HG03378 (cell line): Measurements from ENCODE around the gene STARD13.

ENCODE experiments used
- ATAC-seq: cut with Tn5 transposase; IDR thresholded peaks from one replicate; pipeline ENCODE4 v1.9.1; 2021; ENCODE audit warnings: mild to moderate bottlenecking, moderate library complexity; ENCODE audit not compliant: unreplicated experiment

The STARD13 gene

DNA sequence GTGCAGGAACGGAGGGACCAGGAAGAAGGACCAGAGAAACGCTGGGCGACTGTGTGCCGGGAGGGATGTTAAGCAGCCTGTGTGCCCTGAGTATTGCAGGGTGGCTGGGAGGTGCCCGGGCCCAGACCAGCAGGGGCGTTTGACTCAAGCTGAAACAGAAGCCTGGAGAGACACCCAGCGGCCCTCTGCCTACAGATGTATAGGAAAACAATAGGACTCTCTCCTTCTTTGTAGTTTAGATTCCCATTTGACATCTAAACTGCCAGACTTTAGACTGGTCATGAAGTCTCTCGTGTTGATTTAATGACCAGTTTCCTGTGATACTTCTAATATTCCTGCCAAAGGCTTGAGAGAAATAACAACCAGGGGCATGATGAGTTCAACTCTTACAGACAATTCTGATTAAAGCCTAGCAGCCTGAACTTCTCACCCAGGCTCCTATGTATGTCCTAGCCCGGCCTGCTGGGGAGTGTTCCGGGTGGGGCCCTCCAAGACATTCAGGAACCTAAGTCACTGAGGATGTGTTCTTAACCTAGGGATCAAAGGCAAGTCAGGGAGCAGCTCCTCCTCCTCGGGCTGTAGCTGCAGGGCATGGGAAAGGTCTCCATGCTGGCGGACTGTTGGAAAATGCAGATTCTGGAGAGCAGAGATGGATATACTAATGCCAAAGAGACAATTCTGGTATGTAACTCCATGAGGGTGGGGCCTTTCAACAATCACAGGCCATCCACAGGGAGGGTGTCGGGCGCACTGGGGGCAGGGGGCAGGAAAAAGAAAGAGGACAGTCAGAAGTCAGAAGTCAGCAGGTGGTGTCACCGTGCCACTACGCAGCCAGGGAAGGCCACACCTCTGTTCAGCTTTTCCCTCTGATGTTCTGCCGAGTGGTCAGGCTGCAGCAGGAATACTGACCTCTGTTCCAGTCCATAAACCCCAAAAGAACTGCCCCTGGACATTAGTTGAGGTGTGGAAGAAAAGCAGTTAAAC, 131.8 kb downstream of the STARD13 start:
- ATAC-seq = no peak

DNA sequence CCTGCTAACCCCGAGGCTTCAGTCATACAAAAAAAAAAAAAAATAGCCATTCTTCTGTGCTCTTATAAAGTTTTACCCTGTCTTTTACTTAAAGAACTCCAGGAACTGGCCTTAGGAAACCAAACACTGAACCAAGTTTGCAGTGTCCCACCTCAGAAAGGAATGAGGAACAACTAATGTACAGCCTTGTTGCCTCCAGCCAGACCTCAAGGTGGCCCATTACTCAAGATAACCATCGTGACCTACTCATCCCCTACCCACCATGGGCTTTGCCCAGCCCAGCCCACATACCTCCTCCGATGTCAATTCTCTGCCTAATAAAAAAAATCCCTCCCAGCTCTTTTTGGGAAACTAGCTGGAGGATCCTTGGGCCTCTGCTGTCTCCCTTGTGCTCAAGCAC, 133.2 kb downstream of the STARD13 start:
- ATAC-seq = no peak

DNA sequence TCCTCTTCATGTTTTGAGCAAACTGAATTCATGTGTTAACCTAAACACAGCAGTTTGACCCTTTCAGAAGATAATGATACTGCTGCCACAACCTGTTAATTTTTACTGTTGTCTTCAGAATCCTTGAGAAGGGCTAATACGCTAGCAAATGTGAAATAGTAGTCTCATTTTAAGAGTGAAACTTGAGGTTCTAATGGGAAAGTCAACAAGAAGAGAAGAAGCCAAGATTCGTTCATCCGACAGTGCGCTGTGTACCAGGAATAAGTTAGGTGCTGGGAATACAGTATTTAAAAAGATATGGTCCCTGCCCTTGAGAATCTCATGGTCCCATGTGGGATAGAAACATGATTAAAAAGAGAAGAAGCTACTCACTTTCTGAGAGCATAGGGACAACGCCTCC, 134.9 kb downstream of the STARD13 start:
- no peak for ATAC-seq

DNA sequence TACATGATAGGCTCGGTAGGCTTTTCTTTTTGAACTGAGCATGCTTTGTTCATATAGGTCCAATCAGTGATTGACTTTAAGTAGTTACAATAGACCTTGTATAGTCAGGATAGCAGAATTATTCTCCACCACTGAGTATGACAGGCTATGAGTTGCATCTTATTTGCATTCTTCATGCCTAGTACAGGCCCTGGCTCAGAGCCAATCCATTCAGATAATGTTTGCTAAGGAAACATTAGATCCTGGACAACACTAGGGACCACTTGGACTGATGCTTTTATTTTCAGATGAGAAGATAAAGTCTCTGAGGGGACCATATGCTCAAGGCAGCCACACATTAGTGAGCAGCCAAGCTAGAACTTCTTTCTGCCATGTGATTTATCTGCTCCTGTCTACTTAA, 135.4 kb downstream of the STARD13 start:
- ATAC-seq = no peak

DNA sequence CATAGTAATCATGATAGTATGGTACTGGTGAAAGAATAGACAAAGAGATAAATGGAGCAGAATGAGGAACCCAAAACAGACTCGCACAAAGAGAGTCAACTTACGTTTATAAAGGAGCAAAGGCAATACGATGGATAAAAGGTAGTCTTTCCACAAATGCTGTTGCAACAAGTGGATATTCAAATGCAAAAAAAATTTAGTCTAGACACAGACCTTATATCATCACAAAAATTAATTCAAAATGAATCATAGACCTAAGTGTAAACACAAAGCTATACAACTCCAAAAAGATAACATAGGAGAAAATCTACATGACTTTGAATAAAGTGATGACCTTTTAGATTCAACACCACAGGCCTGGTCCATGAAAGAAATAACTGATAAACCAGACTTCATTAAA, 137.7 kb downstream of the STARD13 start:
- ATAC-seq = no peak

DNA sequence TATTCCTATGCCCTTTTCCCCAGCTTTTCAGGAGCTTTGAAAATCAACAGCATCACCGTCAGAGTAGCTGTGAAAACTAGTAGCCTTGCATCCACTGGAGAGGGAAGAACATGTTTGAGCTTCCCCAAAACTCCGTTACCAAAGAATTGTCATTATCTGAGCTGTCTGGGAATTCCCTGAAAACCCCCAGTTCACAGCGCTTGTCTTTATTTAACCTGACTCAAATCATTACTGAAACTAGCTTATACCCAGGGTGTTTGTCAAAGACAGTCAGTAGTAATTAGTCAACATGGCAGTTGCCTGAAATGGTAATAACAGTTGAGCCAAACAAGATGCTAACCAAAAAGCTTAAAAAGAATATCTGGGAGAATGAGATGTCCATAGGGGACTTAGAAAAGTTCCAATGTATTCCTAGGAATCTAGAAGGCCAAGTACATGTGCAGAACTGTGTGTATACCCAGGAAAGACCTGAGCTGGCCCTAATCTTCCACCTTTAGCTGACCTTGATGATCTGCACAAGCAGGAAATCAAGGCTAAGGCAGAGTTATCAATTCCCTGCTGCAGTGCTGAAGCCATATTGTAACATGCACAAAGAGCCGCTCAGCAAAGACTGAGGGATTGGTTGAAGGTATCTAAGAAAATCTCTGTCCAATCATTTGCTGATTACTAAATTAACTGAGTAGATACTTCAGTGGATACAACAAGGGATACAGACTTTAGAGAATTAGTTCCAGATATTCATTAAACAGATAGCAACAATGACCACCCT, 138.5 kb downstream of the STARD13 start:
- ATAC-seq = peak; percentile 95

DNA sequence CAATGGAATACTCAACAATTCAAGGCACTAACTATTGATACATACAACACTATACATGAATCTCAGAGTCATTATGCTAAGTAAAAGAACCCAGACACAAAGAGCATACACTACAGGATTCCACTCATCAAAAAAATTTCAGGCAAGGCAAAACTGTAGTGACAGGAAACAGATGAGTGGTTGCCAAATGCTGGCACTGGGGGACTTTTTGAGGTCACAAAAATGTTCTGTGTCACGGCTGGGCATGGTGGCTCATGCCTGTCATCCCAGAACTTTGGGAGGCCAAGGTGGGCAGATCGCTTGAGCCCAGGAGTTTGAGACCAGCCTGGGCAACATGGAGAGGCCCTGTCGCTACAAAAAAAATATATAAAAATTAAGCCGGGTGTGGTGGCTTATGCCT, 139.9 kb downstream of the STARD13 start:
- ATAC-seq = no peak

DNA sequence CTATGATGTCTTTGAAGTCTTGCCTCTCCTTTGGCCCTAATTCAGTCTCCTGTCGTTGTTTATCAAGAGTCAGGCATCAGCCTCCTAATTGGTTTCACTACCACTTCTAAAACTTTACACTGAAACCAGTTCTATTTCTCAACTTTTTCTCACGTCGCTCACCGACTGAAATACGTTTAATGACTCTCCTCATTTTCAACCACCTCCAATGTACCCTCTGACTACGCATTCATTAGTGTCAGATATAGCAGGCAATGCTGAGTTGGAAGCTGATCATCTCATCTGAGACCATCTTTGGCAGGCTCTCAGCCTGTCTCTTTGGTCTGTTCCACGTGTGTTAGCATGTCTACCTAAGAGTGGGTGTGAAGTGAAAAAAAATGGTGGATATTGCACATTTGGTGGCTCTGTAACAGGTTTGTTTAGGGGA, 141.2 kb downstream of the STARD13 start:
- ATAC-seq = no peak

DNA sequence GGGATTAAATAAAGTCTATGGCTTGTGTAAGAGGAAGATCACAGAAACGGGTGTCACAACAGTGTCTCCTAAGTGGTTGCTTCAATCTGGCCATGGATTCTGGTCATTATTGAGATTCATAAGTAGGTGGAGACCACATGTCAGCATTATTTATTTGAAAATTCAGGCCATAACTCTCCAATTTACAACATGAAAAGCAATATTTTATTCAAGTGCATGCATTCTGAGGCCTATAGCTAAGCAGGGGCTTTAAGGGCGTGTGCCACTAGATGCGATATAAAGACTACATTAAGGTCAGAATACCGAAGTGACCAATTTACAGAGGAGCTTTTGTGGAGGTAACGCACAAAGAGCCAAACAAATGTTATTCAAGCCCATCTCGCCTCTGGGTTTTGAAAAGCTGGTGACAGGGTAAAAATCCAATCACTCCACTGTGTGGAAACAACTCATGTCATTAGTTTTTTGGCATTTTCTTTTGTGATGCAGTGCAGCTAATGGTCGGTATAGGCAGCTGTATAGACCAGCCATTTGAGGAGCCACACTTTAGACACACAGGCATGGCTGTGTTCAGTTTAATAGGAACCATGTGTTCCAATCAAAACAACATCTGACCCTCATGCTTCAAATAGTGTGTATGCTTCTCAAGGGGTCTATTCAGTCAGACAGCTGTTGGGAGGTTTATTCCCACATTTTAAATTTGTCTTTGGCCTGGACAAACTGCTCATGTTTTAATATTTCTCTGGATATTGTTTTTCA, 145.6 kb downstream of the STARD13 start:
- no peak for ATAC-seq

DNA sequence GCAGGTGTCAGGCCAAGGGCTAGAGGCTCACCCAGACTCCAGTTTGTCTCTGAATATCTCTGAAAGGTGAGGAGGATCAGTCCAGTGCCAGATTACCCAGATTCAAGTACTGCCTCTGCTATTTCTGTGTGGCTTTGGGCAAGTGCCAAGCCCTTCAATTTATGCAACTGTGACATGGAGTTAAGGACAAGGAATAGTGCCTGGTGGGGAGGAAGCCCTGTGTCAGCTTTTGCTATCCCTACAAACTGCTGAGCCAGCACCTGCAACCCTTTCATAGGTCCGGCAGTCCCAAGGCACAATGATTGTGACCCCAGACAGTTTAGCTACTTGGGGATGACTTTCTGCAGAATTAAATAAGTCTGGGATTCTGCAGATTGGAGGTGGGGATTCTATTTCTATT, 146.4 kb downstream of the STARD13 start:
- ATAC-seq = no peak

DNA sequence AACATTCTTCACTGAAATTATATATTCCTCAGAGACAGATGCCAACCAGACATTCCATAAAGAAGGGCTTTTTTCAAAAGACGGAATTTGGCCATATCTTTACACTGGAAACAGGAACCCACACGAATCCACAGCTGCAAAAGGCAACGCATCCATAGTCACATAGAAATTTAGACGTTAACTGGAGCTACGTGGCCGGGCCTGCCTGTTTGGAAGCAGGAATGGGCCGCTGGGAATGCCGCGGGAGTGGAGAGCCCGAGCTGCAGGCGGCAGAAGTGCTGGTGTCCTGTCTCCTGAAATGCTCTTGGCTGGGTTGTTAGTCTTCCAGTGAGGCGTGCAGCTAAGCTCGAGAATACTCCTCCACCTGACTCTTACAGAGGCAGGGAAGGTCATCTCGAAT, 147.1 kb downstream of the STARD13 start:
- ATAC-seq = no peak

DNA sequence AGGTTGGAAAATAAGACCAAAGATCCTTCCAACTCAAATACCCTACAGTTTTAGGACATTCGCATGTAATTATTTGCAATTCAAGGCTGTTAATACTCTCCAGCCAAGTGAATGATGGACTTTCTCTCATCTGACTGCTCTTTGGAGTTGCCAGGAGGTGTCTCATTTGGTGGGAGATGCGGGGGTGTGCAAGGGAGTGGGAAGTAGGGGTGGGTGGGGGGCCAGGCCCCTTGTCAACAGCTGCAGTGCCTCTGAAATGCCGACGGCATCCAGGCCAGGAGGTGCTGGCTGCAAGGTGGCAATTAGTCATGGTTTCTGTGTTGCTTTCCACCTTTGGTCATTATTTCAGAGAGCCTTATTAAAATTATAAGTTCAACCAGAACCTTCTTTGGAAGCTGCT, 147.8 kb downstream of the STARD13 start:
- no peak for ATAC-seq

DNA sequence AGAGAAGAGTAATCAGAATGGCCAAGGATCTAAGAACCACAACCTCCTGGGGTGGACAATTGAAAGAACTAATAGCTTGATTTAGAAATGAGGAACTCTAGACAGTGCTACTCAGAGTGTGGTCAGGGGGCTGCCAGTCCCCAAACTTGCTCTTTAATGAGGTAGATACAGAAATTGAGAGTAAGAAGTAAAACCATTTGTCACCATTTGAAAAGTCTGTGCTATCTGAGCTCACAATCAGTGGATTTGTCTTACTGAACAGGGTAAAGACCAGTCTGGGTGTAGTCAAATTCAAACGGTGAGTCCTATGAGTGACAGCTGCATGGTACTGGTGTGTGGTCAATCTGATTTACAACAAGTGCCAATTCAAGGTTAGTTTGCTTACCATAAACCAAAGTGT, 150.5 kb downstream of the STARD13 start:
- no peak for ATAC-seq

DNA sequence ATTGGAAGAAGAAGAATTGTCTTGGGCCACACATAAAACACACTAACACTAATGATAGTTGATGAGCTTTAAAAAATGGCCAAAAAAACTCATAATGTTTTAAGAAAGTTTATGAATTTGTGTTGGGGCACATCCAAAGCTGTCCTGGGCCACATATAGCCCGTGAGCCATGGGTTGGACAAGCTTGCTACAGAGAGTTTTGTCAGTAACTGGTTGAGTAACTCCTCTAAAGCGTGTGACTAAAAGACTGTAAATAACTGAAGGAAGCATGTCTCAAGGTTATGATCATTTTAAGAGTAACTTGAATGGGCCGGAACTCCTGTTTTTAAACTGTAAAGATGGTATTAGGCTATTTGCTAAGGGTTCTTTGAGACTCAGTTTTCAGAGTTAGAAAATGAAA, 151.3 kb downstream of the STARD13 start:
- no peak for ATAC-seq

DNA sequence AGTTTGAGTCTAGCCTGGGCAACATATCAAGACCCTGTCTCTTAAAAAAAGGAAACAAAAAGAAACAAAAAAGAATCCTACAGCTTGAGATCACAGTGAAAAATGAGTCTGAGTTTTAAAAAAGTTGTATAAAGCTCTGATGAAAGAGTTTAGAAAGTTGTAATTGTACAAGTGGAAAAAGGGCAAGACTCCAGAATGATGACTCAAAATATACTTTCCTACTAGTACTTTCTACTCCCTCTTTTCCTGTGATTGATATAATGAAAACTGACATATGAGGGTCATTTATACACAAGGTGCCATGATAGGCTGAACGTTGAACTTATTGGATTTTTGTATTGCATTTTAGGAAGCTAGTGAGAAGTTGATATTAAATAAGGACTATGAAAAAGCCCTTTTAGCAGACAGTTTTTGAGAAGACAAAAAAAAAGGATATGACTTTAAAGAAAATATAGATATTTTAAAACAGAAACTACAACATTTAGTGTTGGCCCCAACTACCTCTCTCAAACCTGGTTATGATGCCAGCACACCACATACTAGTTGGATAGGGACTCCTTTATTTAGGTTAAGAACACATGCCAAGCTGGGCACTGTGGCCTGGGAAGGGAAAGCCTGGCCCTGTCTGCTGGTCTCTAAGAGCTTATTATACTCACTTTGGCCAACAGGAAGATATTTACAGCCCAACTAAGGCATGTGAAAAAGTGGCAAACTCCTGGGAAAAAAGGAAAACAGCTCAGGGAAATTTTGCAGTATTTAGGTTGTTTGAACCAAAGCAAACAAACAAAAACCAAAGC, 152.7 kb downstream of the STARD13 start:
- no peak for ATAC-seq

DNA sequence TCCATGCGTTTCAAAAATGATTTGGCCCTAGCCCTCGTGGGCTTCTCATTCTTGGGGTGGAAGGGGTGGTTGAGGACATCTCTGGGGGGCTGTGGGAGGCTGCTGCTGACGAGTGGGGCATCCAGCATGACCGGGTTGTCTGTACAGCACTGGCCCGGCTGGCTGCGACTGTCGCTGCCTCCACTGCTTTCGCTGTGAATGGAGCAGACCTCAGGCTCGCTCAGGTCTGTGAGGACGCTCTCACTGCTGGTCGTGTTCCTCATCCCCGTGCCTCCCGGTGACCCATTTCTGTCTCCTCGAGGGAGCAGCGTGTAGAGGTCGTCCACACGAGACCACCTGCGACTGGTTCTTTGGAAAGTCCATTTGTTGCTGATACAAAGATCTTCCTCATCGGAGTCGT, 155.7 kb downstream of the STARD13 start:
- ATAC-seq = no peak

DNA sequence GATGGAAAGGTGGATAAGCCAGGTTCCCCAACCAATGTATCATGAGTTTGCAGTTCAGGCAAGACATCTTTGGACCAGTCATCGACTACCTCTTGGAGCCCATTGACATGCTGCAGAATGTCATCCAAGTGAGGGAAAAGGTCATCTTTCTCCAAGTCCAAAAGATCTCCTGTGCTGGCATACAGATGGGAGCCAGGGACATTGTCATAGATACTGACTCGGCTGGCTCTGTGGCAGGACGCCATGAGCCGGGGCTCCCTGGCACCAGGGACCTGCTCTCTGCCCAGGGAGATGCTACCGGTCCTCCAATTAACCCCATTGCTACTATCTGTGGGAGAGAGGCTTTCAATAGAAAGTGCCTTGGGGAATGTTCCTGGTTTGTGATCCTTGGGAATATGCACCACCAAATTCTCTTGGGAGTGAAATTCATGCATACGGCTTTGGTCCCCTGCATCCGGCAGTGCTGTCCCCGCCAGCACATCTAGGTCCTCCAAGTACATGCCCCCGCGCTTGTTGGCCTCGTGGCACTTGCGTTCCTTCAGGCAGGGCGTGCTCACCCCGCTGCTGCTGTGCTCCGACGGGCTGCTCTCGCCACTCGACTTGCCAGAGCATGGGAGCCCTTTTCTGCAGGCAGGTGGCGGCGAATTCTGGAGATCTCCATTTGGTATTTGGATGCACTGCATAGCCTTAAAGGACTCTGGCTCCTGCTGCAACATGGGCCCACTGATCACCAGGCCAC, 156.3 kb downstream of the STARD13 start:
- ATAC-seq = no peak

DNA sequence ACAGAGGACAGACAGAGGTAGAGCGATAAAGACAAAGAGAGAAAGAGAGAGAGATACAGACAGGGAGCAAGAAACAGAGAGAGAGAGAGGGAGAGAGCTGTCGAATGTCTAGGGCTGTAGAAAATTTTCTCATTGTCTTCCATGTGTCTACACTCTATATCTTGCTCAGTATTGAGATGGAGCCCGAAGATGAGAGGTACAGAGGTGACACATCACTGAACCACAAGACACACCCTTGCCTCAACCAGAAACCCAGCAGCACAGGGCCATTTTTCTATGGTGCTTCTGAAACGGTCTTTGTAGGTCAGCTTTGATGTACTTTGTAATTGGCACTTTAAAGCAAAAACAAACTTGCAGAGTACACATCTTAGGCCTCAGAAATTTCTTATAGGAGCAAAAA, 157.4 kb downstream of the STARD13 start:
- no peak for ATAC-seq

DNA sequence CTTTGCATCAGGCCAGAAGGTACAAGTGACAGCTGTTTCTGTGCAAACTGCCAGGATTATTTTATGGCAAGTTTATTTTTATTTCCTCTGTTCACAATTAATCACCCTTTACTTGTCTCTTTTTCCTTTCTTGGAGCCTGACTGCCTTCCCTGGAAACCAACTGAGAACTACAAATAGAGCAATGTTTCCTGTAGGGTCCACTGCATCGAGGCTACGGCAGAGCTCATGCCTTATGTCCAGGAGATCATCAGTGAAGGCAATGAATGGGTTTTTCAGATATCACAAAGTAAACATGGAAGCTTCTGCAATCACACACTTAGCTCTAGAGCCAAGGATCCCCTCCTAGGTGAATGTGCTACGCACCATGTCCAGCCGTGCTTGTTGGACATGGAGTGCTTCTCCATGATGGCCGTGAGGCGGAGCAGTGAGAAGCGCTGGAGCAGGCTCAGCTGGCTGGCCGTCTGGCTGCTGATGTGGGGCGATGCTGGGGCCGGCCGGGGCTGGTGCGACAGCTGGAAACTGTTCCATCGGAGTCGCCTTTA, 158.5 kb downstream of the STARD13 start:
- no peak for ATAC-seq
